RWPE1 (cell line): Measurements from ENCODE around the gene GOLGA5.
"Not testable (repeated sequence)": the region's sequence is repeated elsewhere in the genome, so short reads cannot be mapped to it uniquely, and the experiment has no call there.

ENCODE experiments used
- CTCF ChIA-PET: fragments of 350-600 bp; sonication (Branson Sonifier 250); formaldehyde crosslinking; extraction: SDS; loops from one replicate; lab custom pipeline; 2021; lab: Yijun Ruan, JAX
- POLR2A ChIA-PET: fragments of 400-600 bp; formaldehyde crosslinking; extraction: SDS; loops from one replicate; lab custom pipeline; 2020; ENCODE audit warnings: antibody characterized with exemption; ENCODE audit not compliant: low non-redundant PET; lab: Yijun Ruan, JAX
- DNase-seq: peaks from one replicate; pipeline ENCODE4 v3.0.0; 2012; ENCODE audit warnings: low spot score
- H3K27ac ChIP-seq: fragments of 450-650 bp; 2 replicates; pipeline ENCODE4 v1.5.1; 2017
- CTCF ChIP-seq: fragments of 450-650 bp; conservative IDR thresholded peaks from 2 replicates; pipeline ENCODE4 v1.5.1; 2017; ENCODE audit warnings: low read depth, mild to moderate bottlenecking

The GOLGA5 gene

DNA sequence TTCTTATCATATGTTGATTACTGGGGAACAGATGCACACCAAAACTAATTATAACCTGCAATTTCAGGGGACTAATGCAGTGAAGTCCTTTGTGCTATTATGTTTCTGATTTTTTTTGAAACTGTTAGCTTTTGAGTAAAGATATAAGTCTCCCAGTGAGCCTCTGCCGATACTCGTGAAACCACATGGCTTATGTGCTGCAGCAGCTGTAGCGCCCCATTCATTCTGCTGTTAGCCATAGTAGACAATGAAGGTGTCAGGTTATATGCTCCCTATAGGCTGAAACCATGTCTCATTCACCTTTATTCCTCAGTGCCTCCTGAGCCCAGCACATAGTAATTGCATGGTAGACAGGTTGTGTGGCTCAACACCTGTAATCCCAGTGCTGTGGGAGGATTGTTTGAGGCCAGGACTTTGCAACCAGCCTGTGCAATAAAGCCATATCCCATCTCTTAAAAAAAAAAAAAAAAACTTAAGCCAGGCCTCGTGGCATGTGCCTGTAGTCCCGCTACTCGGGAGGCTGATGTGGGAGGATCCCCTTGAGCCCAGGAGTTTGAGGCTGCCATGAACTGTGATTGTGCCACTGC, 25.0 kb downstream of the GOLGA5 start:
- CTCF ChIA-PET: no interaction called here

GRCh38 chr14:92819680-92820535, 25.8 kb downstream of the GOLGA5 start:
- DNase-seq, H3K27ac ChIP-seq, CTCF ChIA-PET, POLR2A ChIA-PET: not testable (repeated sequence)

More for the DNA sequence above, 25.0 kb downstream of the GOLGA5 start:
- POLR2A ChIA-PET: no interaction called here
- no peak for TF ChIP-seq CTCF
- no peak for DNase-seq
- no peak overlapping the region for H3K27ac ChIP-seq

- H3K27ac ChIP-seq, CTCF ChIA-PET, POLR2A ChIA-PET, DNase-seq: not testable (repeated sequence)
These were observed 26.4 kb downstream of the GOLGA5 start for GRCh38 chr14:92820536-92820840.

DNA sequence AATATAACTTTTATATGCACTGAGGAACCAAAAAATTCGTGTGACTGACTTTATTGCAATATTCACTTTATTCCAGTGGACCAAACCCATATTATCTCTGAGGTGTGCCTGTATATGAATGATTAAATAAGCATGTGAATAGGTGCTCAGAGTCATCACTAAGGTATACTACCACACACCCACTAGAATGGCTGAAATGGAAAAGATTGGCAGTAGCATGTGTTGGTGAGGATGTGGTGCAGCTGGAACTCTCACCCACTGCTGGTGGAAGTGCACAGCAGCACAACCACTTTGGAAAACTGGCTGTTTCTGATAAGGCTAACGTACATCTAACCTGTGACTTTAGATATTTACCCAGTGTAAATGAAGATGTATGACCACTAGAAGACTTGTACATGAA, 36.8 kb downstream of the GOLGA5 start:
- H3K27ac ChIP-seq: no peak overlapping the region
- CTCF ChIA-PET: interaction anchor here (0.6 to 0.7 kb wide), 3 partner anchors 10 to 121 kb away, joined by 3 to 6 read pairs (median 4); no protein-coding TSS in a partner anchor
- TF ChIP-seq CTCF: no peak
- no peak for DNase-seq
- POLR2A ChIA-PET: no interaction called here

DNA sequence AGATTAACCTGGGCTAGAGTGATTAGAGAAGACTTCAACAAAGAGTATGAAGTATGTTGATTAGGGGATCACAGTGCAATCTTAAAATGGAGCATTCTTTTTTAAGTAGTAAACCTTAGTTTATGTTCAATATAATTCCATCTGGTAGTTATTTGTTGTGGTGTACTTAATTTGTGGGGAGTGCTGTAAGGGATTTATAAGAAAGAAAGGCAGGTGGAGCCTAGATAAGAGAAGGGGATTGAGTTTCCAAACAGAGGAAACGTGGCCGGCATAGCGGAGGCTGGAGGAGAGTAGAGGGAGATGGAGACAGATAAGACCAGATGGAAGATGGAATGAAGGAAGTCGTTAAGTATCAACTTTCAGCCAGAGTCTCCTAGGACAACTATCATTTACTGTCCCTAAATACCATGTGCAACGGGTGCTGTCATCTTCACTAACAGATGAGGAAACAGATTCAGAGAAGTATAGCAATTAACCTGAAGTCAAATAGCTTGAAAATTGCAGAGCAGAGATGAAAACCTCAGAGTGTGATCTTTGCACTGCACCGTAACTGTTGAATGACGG, 38.1 kb downstream of the GOLGA5 start:
- TF ChIP-seq CTCF: no peak
- no peak for DNase-seq
- no peak overlapping the region for H3K27ac ChIP-seq
- ChIA-PET CTCF (no interaction called here), POLR2A (no interaction called here)

GRCh38 chr14:92841930-92842329, 47.8 kb downstream of the GOLGA5 start:
- ChIA-PET POLR2A (no interaction called here), CTCF (no interaction called here)
- DNase-seq: no peak
- TF ChIP-seq CTCF: no peak
- H3K27ac ChIP-seq: no peak overlapping the region

DNA sequence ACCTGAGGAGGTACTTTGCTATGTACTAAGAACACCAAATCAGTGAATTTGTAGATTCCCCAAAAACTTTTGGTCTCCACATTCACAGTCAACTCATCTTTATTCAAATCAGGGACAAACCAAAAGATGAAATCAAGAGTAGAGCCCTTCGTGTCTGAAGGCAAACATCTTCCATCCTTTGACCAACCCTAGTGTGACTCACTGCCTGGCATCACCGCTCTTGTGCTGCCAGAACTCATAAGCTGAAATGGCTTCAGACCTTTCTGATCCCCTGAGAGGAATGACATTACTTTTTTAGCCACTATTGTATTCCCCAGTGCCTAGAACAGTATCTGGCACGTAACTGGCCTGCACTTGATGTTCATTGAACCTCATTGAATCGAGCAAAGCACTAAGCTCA, 50.1 kb downstream of the GOLGA5 start:
- ChIA-PET CTCF (interaction anchor here (0.7 kb wide), 1 partner anchor 1487 kb away, joined by 3 read pairs; no protein-coding TSS in a partner anchor), POLR2A (no interaction called here)
- H3K27ac ChIP-seq: no peak overlapping the region
- no peak for TF ChIP-seq CTCF
- no peak for DNase-seq
